ENCODE data around the gene CPSF3.

Gene CPSF3

GRCh38 chr2:9472511-9472910 lies 49.1 kb downstream of the CPSF3 start:
- no peak for TF ChIP-seq CTCF (IDR thresholded peaks at IDR 0.05; ENCODE audit: extremely low read depth, missing control alignments)
- peak; percentile 42 for DNase-seq (ENCODE audit: low spot score)

DNA sequence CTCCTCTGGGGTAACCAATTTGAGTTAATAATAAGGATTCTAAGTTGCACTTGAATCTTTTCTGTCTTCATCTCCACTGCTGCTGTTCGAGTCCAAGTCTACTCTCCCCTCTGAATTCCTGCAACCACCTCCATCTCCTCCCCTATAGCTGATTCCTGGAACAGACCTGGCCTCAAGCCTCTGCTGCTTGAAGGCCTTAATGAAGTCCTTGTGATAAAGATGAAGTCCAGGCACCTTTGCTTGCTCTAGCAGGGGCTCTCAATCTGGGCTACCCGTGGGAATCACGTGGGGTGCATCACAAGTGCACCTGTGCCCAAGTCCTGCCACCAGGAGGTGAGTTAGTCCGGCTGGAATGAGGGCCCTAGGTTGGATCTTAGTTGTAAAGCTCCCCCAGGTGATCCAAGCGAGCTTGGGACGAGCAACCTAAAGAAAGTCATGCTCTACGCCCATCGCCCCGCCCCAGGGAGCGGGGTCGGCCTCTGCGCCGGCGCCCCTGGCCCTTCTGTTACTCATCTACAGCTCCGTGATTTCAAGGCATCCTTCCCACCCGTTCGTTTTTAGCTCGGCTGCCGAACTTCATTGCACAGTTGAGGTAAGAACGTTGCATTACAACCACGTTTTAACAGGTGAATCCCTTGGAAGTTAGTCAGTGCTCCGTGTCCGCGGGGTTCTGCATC lies 50.0 kb downstream of the CPSF3 start:
- TF ChIP-seq CTCF (IDR thresholded peaks at IDR 0.05; ENCODE audit: extremely low read depth, missing control alignments) = no peak
- DNase-seq (ENCODE audit: low spot score) = peak; percentile 49

- no peak for TF ChIP-seq CTCF (IDR thresholded peaks at IDR 0.05; ENCODE audit: extremely low read depth, missing control alignments)
- peak; percentile 68 for DNase-seq (ENCODE audit: low spot score)
These were observed 50.5 kb downstream of the CPSF3 start for GRCh38 chr2:9473985-9474360.

GRCh38 chr2:9474361-9475057 lies 51.1 kb downstream of the CPSF3 start, which contains the start of gene IAH1:
Gene IAH1 (plus strand): TSS chr2:9474551. CDS start chr2:9474567, 16 bp downstream.
- peak; percentile 93 for DNase-seq (ENCODE audit: low spot score)
- TF ChIP-seq CTCF (IDR thresholded peaks at IDR 0.05; ENCODE audit: extremely low read depth, missing control alignments) = no peak

DNA sequence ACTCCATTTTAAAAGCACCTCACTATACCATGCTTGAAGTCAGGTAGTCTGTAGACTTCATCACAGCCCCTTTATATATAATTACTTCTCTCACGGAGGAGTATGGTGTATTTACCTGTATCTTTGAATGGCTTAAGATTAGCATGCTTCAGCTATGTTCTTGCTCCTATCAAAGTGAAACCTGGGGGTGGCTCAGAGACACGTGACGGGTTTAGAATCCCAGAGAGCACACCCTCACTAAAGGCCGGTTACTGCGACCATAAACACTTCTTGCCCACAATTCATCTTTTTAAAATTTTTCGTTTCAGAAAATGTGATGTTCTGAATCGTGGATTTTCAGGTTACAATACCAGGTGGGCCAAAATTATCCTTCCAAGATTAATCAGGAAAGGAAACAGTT lies 54.5 kb downstream of the CPSF3 start:
- peak; percentile 41 for DNase-seq (ENCODE audit: low spot score)
- TF ChIP-seq CTCF (IDR thresholded peaks at IDR 0.05; ENCODE audit: extremely low read depth, missing control alignments) = no peak

DNA sequence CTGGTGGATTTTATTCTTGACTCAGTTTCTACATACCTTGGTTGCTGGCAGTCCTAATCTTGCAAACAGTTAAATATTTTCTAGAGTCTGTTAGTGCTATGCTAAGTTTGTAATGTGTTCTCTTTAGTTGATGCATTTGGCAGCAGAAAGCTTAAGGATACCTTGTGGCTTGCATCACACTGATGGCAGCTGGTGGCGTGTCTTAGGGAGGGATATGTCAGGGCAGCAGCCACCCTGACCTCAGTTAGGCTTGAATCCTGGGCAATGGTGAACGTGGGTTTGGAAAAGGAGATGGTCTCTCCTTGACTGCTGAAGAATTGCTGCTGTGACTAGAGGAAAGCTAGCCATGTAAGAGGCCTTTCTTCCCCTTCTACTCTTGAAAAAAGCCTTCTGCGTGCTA lies 55.1 kb downstream of the CPSF3 start:
- no peak for DNase-seq (ENCODE audit: low spot score)
- TF ChIP-seq CTCF (IDR thresholded peaks at IDR 0.05; ENCODE audit: extremely low read depth, missing control alignments) = no peak

DNA sequence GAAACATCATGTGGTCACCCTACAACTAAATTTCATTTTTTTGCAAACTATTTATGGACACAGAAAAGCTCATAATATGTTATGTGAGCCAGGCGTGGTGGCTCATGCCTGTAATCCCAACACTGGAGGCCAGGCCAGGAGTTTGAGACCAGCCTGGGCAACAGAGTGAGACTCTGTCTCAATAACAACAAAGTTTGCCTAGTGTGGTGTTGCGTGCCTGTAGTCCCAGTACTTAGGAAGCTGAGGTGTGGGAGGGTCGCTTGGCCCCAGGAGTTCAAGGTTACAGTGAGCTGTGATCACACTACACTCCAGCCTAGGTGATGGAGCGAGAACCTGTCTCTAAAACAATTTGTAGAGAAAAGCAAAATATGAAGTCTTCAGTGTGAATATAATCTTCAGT lies 56.7 kb downstream of the CPSF3 start:
- no peak for TF ChIP-seq CTCF (IDR thresholded peaks at IDR 0.05; ENCODE audit: extremely low read depth, missing control alignments)
- DNase-seq (ENCODE audit: low spot score) = no peak

Data from GM20000 (cell line).